GM23248 (cell line): ENCODE data around the gene RNF11.

Experiments used
- EZH2 ChIP-seq: fragments of 200-600 bp; sonication (generic); IDR thresholded peaks from 2 replicates; pipeline ENCODE4 v1.6.1; 2018; ENCODE audit warnings: antibody characterized with exemption, mild to moderate bottlenecking; ENCODE audit not compliant: insufficient read depth, poor library complexity, severe bottlenecking
- EZH2phosphoT487 ChIP-seq: fragments of 200-600 bp; sonication (generic); IDR thresholded peaks from 2 replicates; pipeline ENCODE4 v1.6.1; 2018; ENCODE audit warnings: antibody characterized with exemption, moderate library complexity, mild to moderate bottlenecking, low read depth; ENCODE audit not compliant: insufficient read depth

DNA sequence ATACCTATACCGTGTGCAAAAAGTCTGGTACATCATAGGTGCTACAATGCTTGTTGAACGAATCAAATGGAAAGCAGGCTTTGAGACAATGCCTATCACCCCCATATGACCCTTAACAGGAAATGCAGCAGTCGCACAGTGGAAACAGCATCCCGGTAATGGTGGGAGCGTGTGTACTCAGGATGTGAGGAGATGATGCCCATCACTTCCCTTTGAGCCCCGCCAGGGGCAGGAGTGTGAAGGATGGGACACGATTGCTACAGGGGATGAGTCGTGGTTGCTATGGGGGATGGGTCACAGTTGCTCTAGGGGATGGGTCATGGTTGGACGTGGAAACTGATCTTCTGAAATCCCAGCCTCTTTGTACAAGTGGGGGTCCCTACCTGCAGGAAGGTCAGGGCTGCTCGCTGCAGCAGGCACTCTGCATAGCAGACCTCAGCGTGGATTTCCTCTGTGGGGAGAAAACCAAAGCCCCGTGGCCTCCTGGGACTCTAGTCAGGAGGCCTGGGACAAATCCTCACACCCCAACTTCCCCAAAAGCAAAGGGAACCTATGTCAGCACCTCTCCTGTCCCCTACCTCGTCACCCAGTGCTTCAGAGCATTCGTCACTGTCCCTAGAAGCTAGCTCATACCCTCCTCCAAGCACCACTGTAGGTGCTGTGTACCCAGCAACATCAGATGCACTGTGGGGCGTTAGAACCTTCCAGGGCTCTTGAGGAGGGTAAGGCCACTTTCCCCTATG, 75.0 kb downstream of the RNF11 start:
- TF ChIP-seq EZH2, result no peak
- no peak for TF ChIP-seq EZH2phosphoT487
